SU-DHL-6 (cell line): Measurements from ENCODE around the gene PPIA.

Experiments
- H2AFZ ChIP-seq: fragments of 200-600 bp; sonication (generic); 2 replicates; pipeline ENCODE4 v1.6.1; 2014; ENCODE audit warnings: low read depth, mild to moderate bottlenecking, moderate library complexity, mixed read lengths, antibody characterized with exemption, low read length; ENCODE audit not compliant: severe bottlenecking
- H3F3A ChIP-seq: fragments of 200-600 bp; shearing (Covaris generic); 2 replicates; pipeline ENCODE4 v1.6.0; 2016; ENCODE audit warnings: antibody characterized with exemption, mild to moderate bottlenecking; ENCODE audit not compliant: insufficient read depth
- H3K27ac ChIP-seq: fragments of 200-600 bp; sonication (generic); 2 replicates; pipeline ENCODE4 v1.5.1; 2016; ENCODE audit warnings: low read depth, mild to moderate bottlenecking, low read length, moderate library complexity, mixed read lengths
- H3K27me3 ChIP-seq: fragments of 200-600 bp; sonication (generic), shearing (Covaris generic); 2 replicates; pipeline ENCODE4 v1.6.0; 2014; ENCODE audit warnings: mild to moderate bottlenecking, low read length
- H3K36me3 ChIP-seq: fragments of 200-600 bp; sonication (generic); 2 replicates; pipeline ENCODE4 v1.6.1; 2014; ENCODE audit warnings: mild to moderate bottlenecking, low read length, mixed read lengths
- H3K4me2 ChIP-seq: fragments of 300-600, 200-600 bp; shearing (Covaris generic), sonication (generic); 2 replicates; pipeline ENCODE4 v1.6.0; 2014; ENCODE audit warnings: low read length, low read depth, mild to moderate bottlenecking; ENCODE audit not compliant: poor library complexity, severe bottlenecking
- H3K4me3 ChIP-seq: fragments of 200-600 bp; sonication (generic); 2 replicates; pipeline ENCODE4 v1.5.1; 2014; ENCODE audit warnings: antibody characterized with exemption, low read length, mild to moderate bottlenecking, mixed read lengths; ENCODE audit not compliant: insufficient read depth, poor library complexity, severe bottlenecking
- H3K79me2 ChIP-seq: fragments of 200-600 bp; sonication (generic); 2 replicates; pipeline ENCODE4 v1.6.1; 2014; ENCODE audit warnings: mild to moderate bottlenecking, low read length, moderate library complexity; ENCODE audit not compliant: insufficient read depth
- H3K9ac ChIP-seq: fragments of 200-600 bp; sonication (generic); 2 replicates; pipeline ENCODE4 v1.7.0; 2014; ENCODE audit warnings: mild to moderate bottlenecking, low read length
- H3K9me2 ChIP-seq: fragments of 200-600 bp; sonication (generic); replicated peaks from 2 replicates; pipeline ENCODE4 v1.6.1; 2014; ENCODE audit warnings: low read length; ENCODE audit not compliant: insufficient read depth
- H3K9me3 ChIP-seq: fragments of 200-600 bp; sonication (generic); 2 replicates; pipeline ENCODE4 v1.6.1; 2014; ENCODE audit warnings: low read length, mixed read lengths; ENCODE audit not compliant: insufficient read depth
- H4K20me1 ChIP-seq: fragments of 200-600 bp; sonication (generic); 2 replicates; pipeline ENCODE4 v1.6.1; 2014; ENCODE audit warnings: low read depth, mild to moderate bottlenecking, antibody characterized with exemption, low read length, moderate library complexity, mixed read lengths
- EZH2phosphoT487 ChIP-seq: fragments of 200-600 bp; sonication (generic), shearing (Covaris generic); conservative IDR thresholded peaks from 2 replicates; pipeline ENCODE4 v1.6.1; 2018; ENCODE audit warnings: mild to moderate bottlenecking, antibody characterized with exemption, low read length, moderate library complexity, mixed read lengths
- TF ChIP-seq, protein P1 (sequence below): fragments of 200-600 bp; sonication (generic); IDR thresholded peaks from one replicate; pipeline ENCODE4 v1.5.1; 2017; ENCODE audit warnings: antibody characterized with exemption, mild to moderate bottlenecking, low read length, moderate library complexity; ENCODE audit not compliant: insufficient read depth, poor library complexity, severe bottlenecking

PPIA gene

DNA sequence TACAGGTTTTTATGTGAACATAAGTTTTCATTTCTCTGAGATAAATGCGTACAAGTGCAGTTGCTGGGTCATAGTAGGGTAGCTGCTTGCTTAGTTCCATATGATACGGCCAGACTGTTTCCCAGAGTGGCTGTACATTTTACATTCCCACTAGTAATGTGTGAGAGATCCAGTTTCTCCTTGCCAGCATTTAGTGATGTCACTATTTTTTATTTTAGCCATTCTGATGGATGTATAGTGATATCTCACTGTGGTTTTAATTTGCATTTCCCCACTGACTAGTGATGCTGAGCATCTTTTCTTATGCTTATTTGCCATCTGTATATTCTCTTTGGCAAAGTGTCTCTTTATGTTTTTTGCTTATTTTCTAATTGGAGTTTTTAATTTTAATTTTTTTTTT is 43.7 kb upstream of the PPIA start:
- peaks cover 13% of the 10 kb centered on the region for H3F3A ChIP-seq
- H2AFZ ChIP-seq: no peak overlapping the region
- peaks cover 3% of the 10 kb centered on the region; the same call in 1 of the 2 replicates for H4K20me1 ChIP-seq
- no peaks in the 10 kb centered on the region for H3K27me3 ChIP-seq
- no peak overlapping the region for H3K4me3 ChIP-seq
- H3K27ac ChIP-seq: no peak overlapping the region
- no peak for TF ChIP-seq EZH2phosphoT487
- TF ChIP-seq, protein P1, sequence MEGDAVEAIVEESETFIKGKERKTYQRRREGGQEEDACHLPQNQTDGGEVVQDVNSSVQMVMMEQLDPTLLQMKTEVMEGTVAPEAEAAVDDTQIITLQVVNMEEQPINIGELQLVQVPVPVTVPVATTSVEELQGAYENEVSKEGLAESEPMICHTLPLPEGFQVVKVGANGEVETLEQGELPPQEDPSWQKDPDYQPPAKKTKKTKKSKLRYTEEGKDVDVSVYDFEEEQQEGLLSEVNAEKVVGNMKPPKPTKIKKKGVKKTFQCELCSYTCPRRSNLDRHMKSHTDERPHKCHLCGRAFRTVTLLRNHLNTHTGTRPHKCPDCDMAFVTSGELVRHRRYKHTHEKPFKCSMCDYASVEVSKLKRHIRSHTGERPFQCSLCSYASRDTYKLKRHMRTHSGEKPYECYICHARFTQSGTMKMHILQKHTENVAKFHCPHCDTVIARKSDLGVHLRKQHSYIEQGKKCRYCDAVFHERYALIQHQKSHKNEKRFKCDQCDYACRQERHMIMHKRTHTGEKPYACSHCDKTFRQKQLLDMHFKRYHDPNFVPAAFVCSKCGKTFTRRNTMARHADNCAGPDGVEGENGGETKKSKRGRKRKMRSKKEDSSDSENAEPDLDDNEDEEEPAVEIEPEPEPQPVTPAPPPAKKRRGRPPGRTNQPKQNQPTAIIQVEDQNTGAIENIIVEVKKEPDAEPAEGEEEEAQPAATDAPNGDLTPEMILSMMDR: no peak
- no peaks in the 10 kb centered on the region for H3K9me3 ChIP-seq
- no peak overlapping the region for H3K9ac ChIP-seq
- H3K36me3 ChIP-seq: no peaks in the 10 kb centered on the region
- no peaks in the 10 kb centered on the region for H3K9me2 ChIP-seq
- H3K79me2 ChIP-seq: no peaks in the 10 kb centered on the region; the same call in 1 of the 2 replicates
- no peak overlapping the region for H3K4me2 ChIP-seq

DNA sequence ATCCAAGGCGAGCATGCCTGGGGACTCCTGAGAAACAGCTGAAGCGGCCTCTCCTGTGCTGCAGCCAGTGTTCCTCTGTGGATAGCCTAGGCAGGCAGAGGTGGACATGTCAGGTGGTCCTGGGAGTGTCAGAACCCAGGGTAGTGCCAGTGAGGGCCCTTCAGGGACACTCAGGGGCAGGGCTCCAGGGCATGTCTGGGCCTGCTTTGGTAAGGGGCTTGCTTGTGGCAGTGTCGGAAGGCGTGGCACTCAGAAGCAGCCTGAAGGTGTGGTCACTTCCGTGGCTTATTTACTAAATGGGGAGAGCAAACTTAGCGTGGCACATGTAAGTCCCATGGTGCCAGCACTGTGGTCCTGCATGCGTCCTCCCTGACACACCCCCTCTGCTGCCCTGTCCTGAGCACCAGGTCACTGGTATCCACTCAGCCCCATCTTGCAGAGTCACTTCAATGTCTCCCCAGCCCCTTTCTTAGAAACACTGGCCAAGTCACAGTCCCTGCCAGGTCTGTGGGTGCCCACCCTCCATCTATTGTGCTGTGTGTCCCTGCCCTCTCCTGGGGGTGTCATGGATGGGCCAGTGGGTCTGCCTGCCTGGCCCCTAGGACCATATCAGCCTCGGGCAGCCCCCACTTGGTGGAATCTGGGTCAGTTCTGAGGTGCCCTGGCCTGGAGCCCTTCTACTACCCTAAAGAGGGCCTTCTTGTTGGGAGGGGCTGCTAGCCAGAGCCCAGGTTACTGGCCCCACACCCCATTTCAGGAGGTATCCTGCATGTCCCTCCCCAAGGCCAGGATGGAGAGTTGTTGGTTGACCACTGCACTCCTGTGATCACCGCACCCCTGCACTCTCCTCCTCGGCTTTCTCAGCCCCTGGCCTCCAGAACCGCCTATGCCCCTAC is 41.4 kb upstream of the PPIA start:
- H3K4me3 ChIP-seq: no peak overlapping the region
- TF ChIP-seq, protein P1: no peak
- no peak for TF ChIP-seq EZH2phosphoT487
- H3K79me2 ChIP-seq: no peaks in the 10 kb centered on the region; the same call in 1 of the 2 replicates
- no peaks in the 10 kb centered on the region for H3K9me3 ChIP-seq
- H3K4me2 ChIP-seq: no peak overlapping the region
- H3K36me3 ChIP-seq: no peaks in the 10 kb centered on the region
- peaks cover 4% of the 10 kb centered on the region; the same call in 1 of the 2 replicates for H3F3A ChIP-seq
- no peaks in the 10 kb centered on the region for H3K27me3 ChIP-seq
- H3K9me2 ChIP-seq: no peaks in the 10 kb centered on the region
- H4K20me1 ChIP-seq: peaks cover 3% of the 10 kb centered on the region; the same call in 1 of the 2 replicates
- no peak overlapping the region for H3K27ac ChIP-seq
- no peak overlapping the region for H3K9ac ChIP-seq
- H2AFZ ChIP-seq: no peak overlapping the region

DNA sequence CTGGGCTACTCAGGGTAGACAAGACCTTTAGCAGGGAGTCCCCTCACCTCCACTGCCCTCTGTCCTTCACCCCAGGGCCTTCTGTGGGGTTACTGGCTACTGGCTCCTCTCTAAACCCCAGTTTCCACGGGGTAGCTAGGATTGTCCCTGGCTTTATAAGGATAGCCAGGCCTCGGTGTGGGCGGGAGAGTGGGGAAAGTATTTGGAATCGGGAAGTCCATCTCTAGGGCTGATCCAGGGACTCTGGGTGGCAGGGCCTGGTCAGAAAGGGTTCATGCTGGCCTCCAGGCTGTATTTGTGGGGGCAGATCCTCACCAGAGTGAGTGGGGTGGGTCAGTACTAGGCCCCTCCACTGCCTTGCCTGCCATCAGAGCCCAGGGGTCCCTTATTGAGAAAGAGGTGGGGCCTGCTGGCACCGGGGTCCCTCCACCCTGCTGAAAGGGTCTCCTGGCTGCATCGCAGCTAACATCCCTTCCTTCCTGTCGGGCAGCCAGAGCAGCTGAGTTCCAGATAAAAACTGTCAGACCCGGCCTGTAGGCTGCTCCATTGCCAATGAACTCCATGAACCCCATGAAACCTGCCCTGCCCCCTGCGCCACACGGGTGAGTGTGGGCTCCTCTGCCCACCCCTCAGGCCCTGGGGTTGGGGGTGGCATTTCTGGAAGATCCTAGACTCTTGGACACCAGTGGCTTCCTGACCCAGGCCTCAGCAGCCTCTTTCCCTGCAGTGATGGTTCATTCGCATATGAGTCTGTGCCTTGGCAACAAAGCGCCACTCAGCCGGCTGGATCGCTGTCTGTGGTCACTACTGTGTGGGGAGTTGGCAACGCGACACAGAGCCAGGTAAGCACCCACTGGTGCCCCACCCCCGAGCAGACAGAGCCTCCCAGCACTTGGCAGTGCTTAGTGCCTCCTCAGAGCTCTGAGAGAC is 40.5 kb upstream of the PPIA start:
- peaks cover 3% of the 10 kb centered on the region; the same call in 1 of the 2 replicates for H4K20me1 ChIP-seq
- no peaks in the 10 kb centered on the region for H3K36me3 ChIP-seq
- no peak overlapping the region for H3K27ac ChIP-seq
- H3K27me3 ChIP-seq: no peaks in the 10 kb centered on the region
- no peaks in the 10 kb centered on the region for H3K9me3 ChIP-seq
- no peak overlapping the region for H3K4me3 ChIP-seq
- TF ChIP-seq, protein P1: no peak
- TF ChIP-seq EZH2phosphoT487: no peak
- no peaks in the 10 kb centered on the region for H3K9me2 ChIP-seq
- H3K9ac ChIP-seq: no peak overlapping the region
- H2AFZ ChIP-seq: no peak overlapping the region
- H3F3A ChIP-seq: no peaks in the 10 kb centered on the region
- no peak overlapping the region for H3K4me2 ChIP-seq
- no peaks in the 10 kb centered on the region; the same call in 1 of the 2 replicates for H3K79me2 ChIP-seq
